HS-27A (cell line): Measurements from ENCODE around the gene VTN.

Experiments
- DNase-seq: peaks from one replicate; pipeline ENCODE4 v3.0.0-alpha.2; 2012; ENCODE audit warnings: low read depth, missing footprints

Gene VTN, protein sequence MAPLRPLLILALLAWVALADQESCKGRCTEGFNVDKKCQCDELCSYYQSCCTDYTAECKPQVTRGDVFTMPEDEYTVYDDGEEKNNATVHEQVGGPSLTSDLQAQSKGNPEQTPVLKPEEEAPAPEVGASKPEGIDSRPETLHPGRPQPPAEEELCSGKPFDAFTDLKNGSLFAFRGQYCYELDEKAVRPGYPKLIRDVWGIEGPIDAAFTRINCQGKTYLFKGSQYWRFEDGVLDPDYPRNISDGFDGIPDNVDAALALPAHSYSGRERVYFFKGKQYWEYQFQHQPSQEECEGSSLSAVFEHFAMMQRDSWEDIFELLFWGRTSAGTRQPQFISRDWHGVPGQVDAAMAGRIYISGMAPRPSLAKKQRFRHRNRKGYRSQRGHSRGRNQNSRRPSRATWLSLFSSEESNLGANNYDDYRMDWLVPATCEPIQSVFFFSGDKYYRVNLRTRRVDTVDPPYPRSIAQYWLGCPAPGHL

DNA sequence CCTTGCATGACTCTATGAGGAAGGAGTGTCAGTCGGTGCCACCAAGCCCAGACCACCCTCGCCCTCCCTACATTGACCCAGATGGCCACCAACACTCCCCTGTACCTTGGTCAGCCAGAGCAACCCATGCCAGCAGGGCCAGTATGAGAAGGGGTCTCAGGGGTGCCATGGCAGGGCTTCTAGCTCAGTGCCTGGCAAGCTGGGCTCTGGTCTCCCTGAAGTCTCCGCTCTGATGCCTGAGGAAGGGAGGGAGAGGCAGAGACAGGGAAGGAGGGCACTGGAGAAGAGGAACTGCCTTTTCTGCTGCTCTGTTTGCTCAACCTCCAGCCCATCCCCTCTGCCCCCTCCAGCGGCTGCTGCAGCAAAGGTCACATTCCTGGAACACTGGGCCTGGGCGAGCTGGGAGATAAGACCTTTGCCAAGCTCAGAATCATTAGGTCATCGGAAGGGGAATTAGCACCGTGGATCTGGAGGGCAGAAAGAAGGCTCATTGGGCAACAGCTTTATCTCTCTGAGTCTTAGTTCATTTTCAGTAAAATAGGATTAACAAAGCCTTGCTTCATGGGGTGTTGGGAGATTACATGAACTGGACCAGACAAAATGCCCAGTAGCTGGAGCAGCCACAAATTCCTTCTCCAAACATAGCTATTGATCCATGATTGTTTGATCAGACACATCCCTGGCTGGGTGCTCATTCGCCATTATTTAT lies at the start of gene VTN:
Gene VTN, minus strand, starts transcription at position 273 of the 709 bp plus-strand sequence. Its CDS starts 104 bp downstream, at position 169.
- DNase-seq, result no peak

DNA sequence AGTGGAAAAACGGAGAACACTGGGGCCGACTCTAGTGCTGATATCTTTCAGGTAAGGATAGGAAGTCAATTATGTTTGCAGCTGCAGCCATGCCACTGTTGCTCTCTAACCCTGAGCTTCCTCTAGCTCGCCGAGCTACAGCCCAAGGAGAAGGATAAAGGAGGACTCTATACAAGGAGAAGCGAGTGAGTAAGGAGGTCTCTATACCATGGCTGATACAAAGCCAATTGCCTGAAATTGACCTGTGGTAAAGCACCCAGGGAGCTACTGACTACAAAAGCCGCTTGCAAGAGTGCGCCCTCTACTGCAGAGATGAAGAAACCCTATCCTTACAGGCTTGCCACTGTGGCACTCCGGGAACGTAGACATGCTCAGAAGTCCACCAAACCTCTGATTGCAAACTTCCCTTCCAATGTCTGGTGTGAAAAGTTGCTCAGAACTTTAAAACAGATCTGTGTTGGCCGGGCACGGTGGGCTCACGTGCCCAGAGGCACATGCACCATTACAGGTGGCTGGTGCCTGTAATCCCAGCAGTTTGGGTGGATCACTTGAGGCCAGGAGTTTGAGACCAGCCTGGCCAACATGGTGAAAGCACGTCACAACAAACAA lies 46.7 kb upstream of the VTN start:
- DNase-seq, result no peak

DNA sequence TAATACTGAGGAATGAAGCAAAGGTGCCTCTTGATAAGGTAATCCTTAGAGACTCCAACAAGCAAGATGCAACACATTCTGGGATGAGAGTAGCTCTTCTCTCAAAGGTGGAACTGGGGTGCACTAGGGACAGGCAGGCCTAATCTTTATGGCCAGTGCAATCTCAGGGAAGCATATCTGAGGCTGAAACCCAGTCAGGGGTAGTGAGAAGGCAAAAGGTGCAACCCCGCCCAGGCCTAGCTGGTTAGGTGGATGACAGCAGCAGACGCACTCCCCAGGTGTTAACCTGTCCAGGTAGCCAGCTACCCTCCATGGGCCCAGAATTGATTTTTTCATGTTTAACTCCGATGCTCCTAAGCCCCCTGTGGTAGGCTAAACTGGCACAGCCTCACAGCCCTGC lies 45.8 kb upstream of the VTN start:
- DNase-seq, result no peak

- DNase-seq, result no peak
Observed at GRCh38 chr17:28413804-28414203, 43.7 kb upstream of the VTN start.

- DNase-seq, result no peak
Observed at GRCh38 chr17:28412099-28412498, 42.0 kb upstream of the VTN start.

- no peak for DNase-seq
Observed at GRCh38 chr17:28407974-28408306, 37.8 kb upstream of the VTN start.

- no peak for DNase-seq
Observed at GRCh38 chr17:28407130-28407973, 37.2 kb upstream of the VTN start.

GRCh38 chr17:28406473-28406814 lies 36.3 kb upstream of the VTN start:
- no peak for DNase-seq

GRCh38 chr17:28405632-28406472 lies 35.7 kb upstream of the VTN start, which contains the start of gene SLC46A1:
Gene SLC46A1, minus strand, starts transcription at chr17:28406212. Its CDS starts 98 bp downstream, at chr17:28406114.
- no peak for DNase-seq

DNA sequence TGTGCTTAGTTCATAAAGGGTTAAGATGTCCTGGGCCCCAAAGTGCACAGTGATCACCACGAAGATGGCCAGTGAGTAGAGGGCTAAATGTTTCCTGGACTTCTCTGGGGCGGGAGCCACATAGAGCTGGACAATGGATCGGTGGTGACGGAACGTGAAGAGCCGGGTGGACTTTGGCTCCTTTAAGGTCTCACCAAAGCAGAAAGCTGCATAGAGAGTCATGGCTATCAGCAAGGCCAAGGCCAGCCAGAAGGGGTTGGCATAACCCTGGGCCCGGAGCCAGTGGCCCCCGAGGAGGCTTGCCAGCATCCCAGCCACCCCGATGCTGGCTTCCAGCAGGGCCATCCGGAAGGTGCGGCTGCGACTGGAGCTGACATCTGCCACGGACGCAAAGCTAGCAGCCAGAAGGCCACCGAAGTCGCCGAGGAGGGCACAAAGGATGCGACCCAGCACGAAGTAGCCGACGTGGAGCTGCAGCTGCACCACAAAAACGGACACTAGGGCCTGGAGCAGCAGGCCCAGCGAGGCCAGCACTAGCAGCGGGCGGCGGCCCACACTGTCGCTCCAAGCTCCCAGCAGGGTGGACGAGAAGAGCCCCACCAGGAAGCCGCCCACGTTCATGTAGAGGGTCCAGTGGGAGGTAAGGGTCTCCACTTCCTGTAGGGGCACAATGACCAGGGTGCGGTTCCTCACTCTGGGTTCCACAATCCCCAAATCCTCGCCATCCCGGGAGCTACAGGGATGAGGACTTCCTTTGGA lies 34.9 kb upstream of the VTN start:
- DNase-seq, result no peak

- DNase-seq, result no peak
Observed at GRCh38 chr17:28404461-28404811, 34.3 kb upstream of the VTN start.

DNA sequence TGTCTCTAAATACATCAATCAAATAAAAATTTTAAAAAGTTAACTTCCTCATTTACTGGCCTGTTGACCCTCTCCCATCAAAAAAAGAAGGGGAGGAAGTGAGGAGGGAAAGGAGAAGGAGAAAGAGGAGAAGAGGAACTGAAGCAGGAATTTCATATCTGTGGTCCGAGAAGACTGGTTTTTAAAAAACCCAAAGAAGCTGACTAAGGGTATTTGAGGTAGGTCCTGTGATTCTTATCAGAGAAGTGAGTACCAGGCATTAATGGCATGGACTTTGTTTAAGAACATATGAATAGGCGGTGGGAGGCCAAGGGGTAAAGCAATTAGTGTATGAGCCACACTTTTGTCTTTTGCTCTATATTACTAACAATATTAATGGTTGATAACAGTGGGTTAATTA lies 33.9 kb upstream of the VTN start:
- DNase-seq, result no peak

- no peak for DNase-seq
Observed at GRCh38 chr17:28402844-28403243, 32.7 kb upstream of the VTN start.

DNA sequence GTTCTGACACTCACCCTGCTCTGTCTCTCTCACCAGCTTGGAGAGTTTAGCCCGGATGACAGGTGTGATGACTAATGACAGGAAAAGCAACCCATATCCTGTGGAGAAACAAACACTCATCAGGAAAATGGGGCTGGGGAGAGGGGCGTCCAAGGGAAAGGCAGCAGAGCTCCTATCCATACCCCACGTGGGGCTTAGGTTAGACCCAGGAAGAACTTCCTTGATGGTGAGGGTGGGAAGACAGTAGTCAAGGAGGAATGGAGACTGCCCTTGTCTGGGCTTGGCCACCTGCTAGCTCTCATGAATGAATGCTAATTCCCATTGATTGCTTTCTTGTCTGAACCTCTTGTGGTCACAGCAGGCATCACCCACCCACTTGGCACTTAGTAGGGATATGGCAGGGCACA lies 32.1 kb upstream of the VTN start:
- no peak for DNase-seq

DNA sequence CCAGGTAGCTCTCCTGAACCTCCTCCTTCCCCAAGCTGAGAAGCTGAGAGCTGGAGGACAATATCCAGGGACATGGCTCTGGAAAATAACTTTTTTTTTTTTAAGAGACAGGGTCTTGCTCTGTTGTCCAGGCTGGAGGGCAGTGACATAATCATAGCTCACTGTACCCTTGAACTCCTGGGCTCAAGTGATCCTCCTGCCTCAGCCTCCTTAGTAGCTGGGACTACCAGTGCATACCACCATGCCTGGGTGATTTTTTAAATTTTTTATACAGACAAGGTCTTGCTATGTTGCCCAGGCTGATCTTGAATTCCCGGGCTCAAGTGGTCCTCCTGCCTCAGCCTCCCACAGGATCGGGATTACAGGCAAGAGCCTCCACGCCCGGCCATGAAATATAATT lies 29.7 kb upstream of the VTN start:
- no peak for DNase-seq

GRCh38 chr17:28398280-28398981 lies 28.3 kb upstream of the VTN start:
- DNase-seq, result no peak

DNA sequence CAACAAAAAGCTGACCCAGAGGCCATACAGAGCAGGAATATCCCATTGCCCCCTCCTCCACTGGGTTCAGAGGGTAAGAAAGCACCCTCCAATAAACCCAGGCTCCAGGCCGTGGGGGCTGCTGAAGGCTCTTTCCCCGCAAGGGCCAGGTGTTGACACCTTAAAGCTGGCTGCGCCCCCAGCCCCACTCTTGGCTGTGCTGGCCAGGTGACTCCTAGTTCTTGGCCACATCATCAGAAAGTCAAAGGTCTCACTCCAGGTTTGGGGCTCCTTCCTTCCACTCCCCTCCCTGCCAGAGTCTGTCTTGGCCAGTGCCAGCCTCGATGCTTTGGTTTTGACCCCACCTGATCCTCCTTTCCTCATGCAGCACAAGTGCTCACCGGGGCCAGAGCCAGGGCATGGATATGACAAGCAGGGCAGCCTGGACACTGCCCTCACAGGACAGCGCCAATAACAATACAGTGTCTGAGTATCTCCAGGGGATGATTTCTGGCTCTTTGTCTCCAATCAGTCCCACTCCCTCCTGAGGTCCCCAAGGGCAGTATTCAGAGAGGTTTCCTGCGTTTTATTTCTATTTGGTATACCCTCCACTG lies 27.7 kb upstream of the VTN start:
- DNase-seq, result no peak

- DNase-seq, result no peak
Observed at GRCh38 chr17:28397275-28397674, 27.2 kb upstream of the VTN start.

DNA sequence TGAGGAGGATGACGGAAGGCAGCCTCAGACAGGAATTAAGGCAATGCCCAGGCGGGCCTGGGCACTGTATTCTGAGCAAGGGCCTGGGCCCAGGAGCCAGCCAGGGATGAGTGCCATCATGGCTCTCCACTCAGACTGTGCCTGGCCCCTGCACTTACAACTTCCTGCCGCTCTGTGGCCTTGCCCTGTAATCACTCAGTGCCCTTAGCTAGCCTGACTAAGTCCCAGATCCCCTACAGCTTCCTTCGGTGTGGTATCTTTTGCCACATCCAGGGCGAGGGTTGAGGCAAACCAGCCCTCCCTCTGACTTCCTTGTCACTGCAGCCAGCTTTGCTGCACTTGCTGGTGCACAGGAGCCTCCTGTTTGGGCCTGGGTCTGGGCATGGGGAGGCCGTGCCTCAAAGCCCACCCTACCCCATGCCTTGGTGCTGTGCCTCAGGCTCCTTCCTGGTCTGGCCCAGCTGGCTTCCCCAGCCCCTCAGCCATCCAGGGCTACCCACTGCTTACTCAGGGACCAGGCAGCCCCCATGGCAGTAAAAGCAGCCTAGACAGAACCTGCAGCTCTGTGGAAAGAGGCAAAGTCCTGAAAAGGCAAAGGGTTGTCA lies 26.6 kb upstream of the VTN start:
- no peak for DNase-seq
